ENCODE data around the gene AMPD2. TPM values are rescaled to one million over a fixed set of nuclear protein-coding genes. Genes with fewer than 3 reads are reported as not detected.

Gene AMPD2
- total and polyA plus RNA-seq, 9 of the 15 experiments (the other 6 are each of a cell fraction or from before 2014, with no cell fraction given) = 2.0 to 77.7 (median 28.2) TPM

- peak; percentile 69 for TF ChIP-seq VEZF1 (CRISPR knock-in tag; IDR thresholded peaks at IDR 0.05)
- TF ChIP-seq ELK3 (CRISPR knock-in tag; IDR thresholded peaks at IDR 0.05) = no peak
- TF ChIP-seq ZNF76 (CRISPR knock-in tag; IDR thresholded peaks at IDR 0.05; ENCODE audit: borderline replicate concordance) = 0 out of 2 replicates have a peak, but pooled peaks have one; percentile 34
- TF ChIP-seq CEBPZ (IDR thresholded peaks at IDR 0.05; ENCODE audit: borderline replicate concordance, low read depth, low read length) = no peak
- TF ChIP-seq GTF2E2 (tag; IDR thresholded peaks at IDR 0.05) = no peak
- TF ChIP-seq TFE3 (CRISPR knock-in tag; IDR thresholded peaks at IDR 0.05) = peak; percentile 85
- no peak for TF ChIP-seq ZNF717 (CRISPR knock-in tag; IDR thresholded peaks at IDR 0.05)
- no peak for TF ChIP-seq KLF13 (tag; IDR thresholded peaks at IDR 0.05; ENCODE audit: borderline replicate concordance, low read depth)
- no peak for TF ChIP-seq TAF7 (tag; IDR thresholded peaks at IDR 0.05)
- no peak for TF ChIP-seq CHAMP1 (IDR thresholded peaks at IDR 0.05)
- no peak for TF ChIP-seq ZNF609 (CRISPR knock-in tag; IDR thresholded peaks at IDR 0.05; ENCODE audit: borderline replicate concordance)
These were observed 20.7 kb downstream of the AMPD2 start (continued) for GRCh38 chr1:109640285-109640865.
